IMR-90 (cell line): ENCODE measurements around the gene KAZN. TPM values are rescaled to one million over a fixed set of nuclear protein-coding genes. Genes with fewer than 3 reads are reported as not detected.
A peak's percentile ranks its signal among the peaks of the same experiment; 100 is the strongest.

ENCODE experiments used
- ATAC-seq: fragments of 200-7000 bp; cut with Tn5 transposase; 2 replicates; pipeline ENCODE4 v1.9.1; 2020; ENCODE audit warnings: low read depth, mild to moderate bottlenecking, moderate library complexity
- BruUV-seq: library from RNA; stranded (reverse); fragments of 400-500 nt; replicated peaks from 2 replicates; lab custom pipeline; 2021; lab: Mats Ljungman, UMichigan
- CTCF ChIA-PET: fragments of 300-600 bp; formaldehyde crosslinking; extraction: SDS; loops from one replicate; lab custom pipeline; 2021; ENCODE audit warnings: antibody characterized with exemption; lab: Yijun Ruan, JAX
- POLR2A ChIA-PET: fragments of 300-600 bp; sonication (Branson Sonifier 250); formaldehyde crosslinking; loops from one replicate; lab custom pipeline; 2022; ENCODE audit warnings: antibody characterized with exemption; ENCODE audit not compliant: unreplicated experiment; lab: Charles Lee
- DNase-seq: peaks from one replicate; pipeline ENCODE4 v3.0.0; 2013
- H2AFZ ChIP-seq: replicated peaks from 2 replicates; pipeline ENCODE3; 2013; ENCODE audit warnings: low read length, mild to moderate bottlenecking; ENCODE audit not compliant: poor library complexity
- H2AK5ac ChIP-seq: 2 replicates; pipeline ENCODE4 v1.6.1; 2013; ENCODE audit warnings: low read depth, low read length, inconsistent platforms
- H2AK9ac ChIP-seq: replicated peaks from 2 replicates; pipeline ENCODE3; 2013; ENCODE audit warnings: mild to moderate bottlenecking, low read depth, low read length, moderate library complexity; ENCODE audit not compliant: poor library complexity
- H2BK120ac ChIP-seq: 2 replicates; pipeline ENCODE4 v1.6.1; 2013; ENCODE audit warnings: low read depth, low read length, inconsistent platforms
- H2BK15ac ChIP-seq: 3 replicates; pipeline ENCODE4 v1.6.1; 2013; ENCODE audit warnings: low read depth, low read length, inconsistent platforms
- H2BK20ac ChIP-seq: 2 replicates; pipeline ENCODE4 v1.6.1; 2013; ENCODE audit warnings: low read depth, mild to moderate bottlenecking, inconsistent platforms, low read length, moderate library complexity
- H2BK5ac ChIP-seq: 2 replicates; pipeline ENCODE4 v1.6.1; 2013; ENCODE audit warnings: mild to moderate bottlenecking, low read depth, low read length, inconsistent platforms; ENCODE audit not compliant: poor library complexity, severe bottlenecking
- H3K14ac ChIP-seq: replicated peaks from 2 replicates; pipeline ENCODE4 v1.6.1; 2013; ENCODE audit warnings: low read depth, low read length, inconsistent platforms
- H3K18ac ChIP-seq: 2 replicates; pipeline ENCODE4 v1.6.1; 2013; ENCODE audit warnings: low read depth, low read length, control low read depth
- H3K23ac ChIP-seq: 2 replicates; pipeline ENCODE4 v1.6.1; 2013; ENCODE audit warnings: low read depth, low read length, inconsistent platforms
- H3K27ac ChIP-seq: 2 replicates; pipeline ENCODE4 v1.5.1; 2013; ENCODE audit warnings: mild to moderate bottlenecking, control low read depth, low read length; ENCODE audit not compliant: insufficient read depth
- H3K27me3 ChIP-seq: 2 replicates; pipeline ENCODE4 v1.6.1; 2013; ENCODE audit warnings: low read length; ENCODE audit not compliant: control insufficient read depth, insufficient read depth
- H3K36me3 ChIP-seq: 2 replicates; pipeline ENCODE4 v1.6.1; 2013; ENCODE audit warnings: low read length, mixed read lengths; ENCODE audit not compliant: control insufficient read depth, insufficient read depth
- H3K4ac ChIP-seq: 2 replicates; pipeline ENCODE4 v1.6.1; 2013; ENCODE audit warnings: low read depth, low read length, inconsistent platforms
- H3K4me1 ChIP-seq: 2 replicates; pipeline ENCODE4 v1.6.1; 2013; ENCODE audit warnings: low read length, mixed read lengths; ENCODE audit not compliant: control insufficient read depth, insufficient read depth
- H3K4me2 ChIP-seq: 2 replicates; pipeline ENCODE4 v1.6.1; 2013; ENCODE audit warnings: low read depth, mild to moderate bottlenecking, control low read depth, low read length, moderate library complexity
- H3K4me3 ChIP-seq: 2 replicates; pipeline ENCODE4 v1.5.1; 2013; ENCODE audit warnings: low read depth, mild to moderate bottlenecking, control low read depth, low read length, moderate library complexity; ENCODE audit not compliant: insufficient read depth
- H3K56ac ChIP-seq: 2 replicates; pipeline ENCODE4 v1.6.1; 2013; ENCODE audit warnings: low read length, inconsistent platforms; ENCODE audit not compliant: insufficient read depth; ENCODE audit errors: extremely low read depth
- H3K79me1 ChIP-seq, 2 experiments: 2 replicates each; pipeline ENCODE4 v1.6.1; 2013; ENCODE audit warnings: low read length in 2 of 2, inconsistent platforms in 1 of 2, low read depth in 1 of 2
- H3K9ac ChIP-seq: 2 replicates; pipeline ENCODE4 v1.6.1; 2013; ENCODE audit warnings: low read depth, low read length, control low read depth
- H3K9me1 ChIP-seq: 2 replicates; pipeline ENCODE4 v1.6.1; 2013; ENCODE audit warnings: low read length, inconsistent platforms; ENCODE audit not compliant: insufficient read depth
- H3K9me3 ChIP-seq: 2 replicates; pipeline ENCODE4 v1.6.1; 2013; ENCODE audit warnings: low read length; ENCODE audit not compliant: control insufficient read depth, insufficient read depth
- H4K20me1 ChIP-seq: 2 replicates; pipeline ENCODE4 v1.6.1; 2013; ENCODE audit warnings: low read length, inconsistent platforms; ENCODE audit not compliant: insufficient read depth
- H4K5ac ChIP-seq: 2 replicates; pipeline ENCODE4 v1.6.1; 2013; ENCODE audit warnings: mild to moderate bottlenecking, low read depth, low read length, control low read depth
- H4K8ac ChIP-seq, 2 experiments: 2 replicates each; pipeline ENCODE4 v1.6.1; 2013; ENCODE audit warnings: low read depth in 2 of 2, low read length in 2 of 2, control low read depth in 1 of 2, inconsistent platforms in 1 of 2
- H4K91ac ChIP-seq: 2 replicates; pipeline ENCODE4 v1.6.1; 2013; ENCODE audit warnings: low read depth, low read length, inconsistent platforms; ENCODE audit not compliant: insufficient read depth
- CEBPB ChIP-seq: IDR thresholded peaks from 2 replicates; pipeline ENCODE4 v1.6.1; 2012; ENCODE audit warnings: low read depth, low read length, improper control_type of control experiment
- CHD1 ChIP-seq: IDR thresholded peaks from 2 replicates; pipeline ENCODE4 v1.6.1; 2012; ENCODE audit warnings: low read depth, low read length, improper control_type of control experiment
- MAFK ChIP-seq: IDR thresholded peaks from 2 replicates; pipeline ENCODE4 v1.6.1; 2012; ENCODE audit warnings: low read depth, low read length, improper control_type of control experiment
- MAZ ChIP-seq: IDR thresholded peaks from 2 replicates; pipeline ENCODE4 v1.6.1; 2012; ENCODE audit warnings: low read depth, mild to moderate bottlenecking, low read length, improper control_type of control experiment, moderate library complexity, borderline replicate concordance
- RFX5 ChIP-seq: IDR thresholded peaks from 2 replicates; pipeline ENCODE4 v1.8.0; 2012; ENCODE audit warnings: low read depth, mild to moderate bottlenecking, low read length, moderate library complexity
- USF2 ChIP-seq: fragments of 150-350 bp; IDR thresholded peaks from 2 replicates; pipeline ENCODE4 v1.6.1; 2017; ENCODE audit warnings: mild to moderate bottlenecking, antibody characterized with exemption, low read length, low read depth
- WGBS, 2 experiments: methylation state at CpG; one replicate each; pipeline versions ENCODE4 v1.1.5 to v1.1.7; 2013; ENCODE audit warnings: missing lambda C conversion rate in 2 of 2; ENCODE audit not compliant: insufficient read length in 1 of 2; ENCODE audit errors: extremely low coverage in 2 of 2; 5-methylcytosine and 5-hydroxymethylcytosine counted together
- dilution Hi-C: fragments of 300-500 bp; cut with HindIII; formaldehyde crosslinking; loops from one replicate; pipeline ENCODE4 v1.14.3; 2018; ENCODE audit warnings: low sequenced_read_pairs; ENCODE audit not compliant: unreplicated experiment
- in situ Hi-C: fragments of 300-500 bp; cut with MboI; formaldehyde crosslinking; loops from 3 replicates; pipeline ENCODE4 v1.14.3; 2019; ENCODE audit warnings: low sequenced_read_pairs, inconsistent platforms, mixed read lengths
- intact Hi-C: fragments of 100-400 bp; cut with micrococcal nuclease; formaldehyde crosslinking; loops from 2 replicates; pipeline ENCODE4 v1.10.0; 2022
- polyA plus RNA-seq, 3 experiments: library from polyadenylated mRNA; depleted of rRNA; stranded (reverse); fragments of >200 nt; gene quantifications; 2 replicates each; pipeline ENCODE4 v1.2.3, GENCODE V29; 2012; ENCODE audit warnings: low replicate concordance in 1 of 3
- total RNA-seq: library from RNA; depleted of rRNA; stranded (reverse); fragments of >200 nt; gene quantifications from 2 replicates; pipeline ENCODE4 v1.2.3, GENCODE V29; 2012

KAZN gene
- total and polyA plus RNA-seq, 2 of the 4 experiments (the other 2 are of a cell fraction), result 5.2 to 10.5 TPM

GRCh38 chr1:14930247-14930965 is 331.9 kb downstream of the KAZN start:
- Histone ChIP-seq H2BK20ac (0 out of 2 replicates have a peak overlapping the region, but pooled peaks have one; percentile 17), H3K9ac (no peak overlapping the region), H3K56ac (no peak overlapping the region), H4K91ac (0 out of 2 replicates have a peak overlapping the region, but pooled peaks have one; percentile 7), H4K20me1 (peaks cover 10% of the 10 kb centered on the region), H2AK5ac (peak overlapping the region; percentile 49; the same call in 1 of the 2 replicates), H3K9me3 (no peaks in the 10 kb centered on the region), H3K23ac (no peak overlapping the region), H2BK5ac (no peak overlapping the region), H3K14ac (0 out of 2 replicates have a peak overlapping the region, but pooled peaks have one; percentile 3), H3K18ac (peak overlapping the region; percentile 0; the same call in 1 of the 2 replicates), H3K4me2 (no peak overlapping the region), H3K27ac (no peak overlapping the region), H3K9me1 (peaks cover 24% of the 10 kb centered on the region), H3K36me3 (no peaks in the 10 kb centered on the region), H4K8ac (no peak overlapping the region), H2BK15ac (peak overlapping the region; percentile 14; the same call in 1 of the 3 replicates), H2AFZ (no peak overlapping the region), H2AK9ac (peak overlapping the region; percentile 67), H4K5ac (no peak overlapping the region), H3K27me3 (no peaks in the 10 kb centered on the region), H2BK120ac (peak overlapping the region; percentile 27; the same call in 1 of the 2 replicates), H3K4me1 (peaks cover 28% of the 10 kb centered on the region), H3K4ac (peak overlapping the region; percentile 56), H3K79me1 (peaks cover 11 to 57% of the 10 kb centered on the region in 2 experiments), H3K4me3 (no peak overlapping the region)
- DNase-seq, result no peak
- WGBS, 2 experiments, result no CpG with 5 or more reads among the region's 15 CpGs
- ATAC-seq, result no peak
- BruUV-seq, result no TSS peak
- ChIA-PET CTCF (no interaction called here), POLR2A (interaction anchor here (0.5 kb wide), 1 partner anchor 16 kb away, joined by 4 read pairs; no protein-coding TSS in a partner anchor)
- TF ChIP-seq CEBPB, result no peak
- TF ChIP-seq MAFK, result no peak
- TF ChIP-seq USF2, result no peak
- no peak for TF ChIP-seq RFX5
- no peak for TF ChIP-seq CHD1
- no peak for TF ChIP-seq MAZ
- dilution Hi-C loops (no loop called here), intact Hi-C loops (no loop called here), in situ Hi-C loops (loop anchor here (25.0 kb wide), 1 partner anchor 1168 kb away; no protein-coding TSS in a partner anchor)
